Left lung (tissue), 10 donors: ENCODE results near the gene TUNAR. TPM values are rescaled to one million over a fixed set of nuclear protein-coding genes. Genes with fewer than 3 reads are reported as not detected.

Experiments used
- ATAC-seq: fragments of 200-7000 bp; cut with Tn5 transposase; one replicate; pipeline ENCODE4 v1.9.1; 2020; ENCODE audit warnings: moderate library complexity
- DNase-seq, 4 donors: peaks; one replicate each; pipeline ENCODE4 v3.0.0-alpha.2; 2013 to 2020
- H3K27ac ChIP-seq, 2 donors: fragments of 200-600 bp; sonication (generic) in 1 of 2; one replicate each; pipeline versions ENCODE4 v1.5.0 to v1.8.0; 2020 to 2021
- H3K27me3 ChIP-seq, 2 donors: fragments of 200-600 bp; sonication (generic) in 1 of 2; one replicate each; pipeline versions ENCODE4 v1.5.0 to v1.8.0; 2020 to 2021
- H3K36me3 ChIP-seq, 2 donors: fragments of 200-600 bp; sonication (generic) in 1 of 2; one replicate each; pipeline versions ENCODE4 v1.5.0 to v1.8.0; 2020 to 2021
- H3K4me1 ChIP-seq, 2 donors: fragments of 200-600 bp; one replicate each; pipeline ENCODE4 v1.8.0; 2021
- H3K4me3 ChIP-seq, 2 donors: fragments of 200-600 bp; sonication (generic) in 1 of 2; one replicate each; pipeline versions ENCODE4 v1.5.0 to v1.8.0; 2020 to 2021; ENCODE audit warnings: mild to moderate bottlenecking in 1 of 2
- H3K9me3 ChIP-seq, 2 donors: fragments of 200-600 bp; sonication (generic) in 1 of 2; one replicate each; pipeline versions ENCODE4 v1.5.0 to v1.8.0; 2020 to 2021
- intact Hi-C, 2 donors: fragments of 100-400 bp; cut with DNase I; formaldehyde crosslinking; loops; one replicate each; pipeline versions ENCODE4 v1.11.2 to v1.14.2; 2022
- polyA plus RNA-seq, 6 donors: library from polyadenylated mRNA; unstranded; fragments of 120-200 nt; gene quantifications; one replicate each; pipeline ENCODE4 v1.2.1, GENCODE V29; 2013; ENCODE audit not compliant: insufficient read length in 6 of 6
- total RNA-seq, 2 donors: library from RNA; stranded (reverse); fragmentation: NEBNext Ultra II Directional; extraction: Animal tissue kit (Norgen Biotek cat#: 25700); gene quantifications; one replicate each; pipeline ENCODE4 v1.2.1, GENCODE V29; 2021
- TF ChIP-seq, protein P1 (sequence below), 2 donors: fragments of 200-600 bp; sonication (generic) in 1 of 2; IDR thresholded peaks; one replicate each; pipeline versions ENCODE4 v1.5.0 to v1.8.0; 2021; ENCODE audit warnings: antibody characterized with exemption in 2 of 2
- donor health status: DM: no; HTN: yes; CAD: no.
- donor health status: DM: no; HTN: no; CAD: no.

Gene TUNAR
- total and polyA plus RNA-seq, 8 donors: 0.12 to 0.30 (median 0.19) TPM; not detected in 4

DNA sequence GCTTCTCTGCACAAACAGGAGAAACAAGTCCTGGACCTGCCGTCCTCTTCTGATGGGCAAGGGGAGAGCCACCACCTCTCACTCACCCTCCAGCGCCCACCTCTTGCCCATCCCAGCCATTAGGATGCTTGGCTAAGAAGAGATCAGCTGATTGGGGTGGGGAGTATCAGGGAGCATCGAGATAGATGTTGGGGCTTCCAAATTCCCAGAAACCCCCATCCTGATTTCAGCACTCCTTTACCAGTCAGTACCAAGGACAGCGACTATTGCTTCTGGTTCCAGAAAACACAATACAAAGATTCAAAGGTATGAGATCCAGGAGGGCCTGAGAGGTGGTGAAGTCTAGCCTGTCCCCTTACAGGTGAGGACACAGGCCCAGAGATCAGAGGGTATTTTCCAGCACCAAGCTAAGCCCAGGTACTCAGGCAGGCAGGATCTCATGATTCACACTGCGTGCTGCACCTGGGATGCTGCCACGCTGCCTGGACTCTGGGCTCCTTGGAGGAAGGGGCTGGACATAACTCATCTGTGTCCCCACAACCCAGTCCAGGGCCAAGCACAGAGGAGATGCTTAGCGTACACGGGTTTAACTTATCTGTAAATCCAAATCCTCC is 76.6 kb downstream of the TUNAR start:
- no peak overlapping the region for H3K27ac ChIP-seq
- ATAC-seq (no peak), DNase-seq (peak in 2 of 4 donors; percentile 6 to 8)
- H3K36me3 ChIP-seq: no peaks in the 10 kb centered on the region
- H3K9me3 ChIP-seq: no peaks in the 10 kb centered on the region
- intact Hi-C loops: no loop called here
- no peak overlapping the region for H3K4me3 ChIP-seq
- peaks cover 0 to 15% of the 10 kb centered on the region in 2 donors for H3K27me3 ChIP-seq
- H3K4me1 ChIP-seq: no peaks in the 10 kb centered on the region
- TF ChIP-seq, protein P1, sequence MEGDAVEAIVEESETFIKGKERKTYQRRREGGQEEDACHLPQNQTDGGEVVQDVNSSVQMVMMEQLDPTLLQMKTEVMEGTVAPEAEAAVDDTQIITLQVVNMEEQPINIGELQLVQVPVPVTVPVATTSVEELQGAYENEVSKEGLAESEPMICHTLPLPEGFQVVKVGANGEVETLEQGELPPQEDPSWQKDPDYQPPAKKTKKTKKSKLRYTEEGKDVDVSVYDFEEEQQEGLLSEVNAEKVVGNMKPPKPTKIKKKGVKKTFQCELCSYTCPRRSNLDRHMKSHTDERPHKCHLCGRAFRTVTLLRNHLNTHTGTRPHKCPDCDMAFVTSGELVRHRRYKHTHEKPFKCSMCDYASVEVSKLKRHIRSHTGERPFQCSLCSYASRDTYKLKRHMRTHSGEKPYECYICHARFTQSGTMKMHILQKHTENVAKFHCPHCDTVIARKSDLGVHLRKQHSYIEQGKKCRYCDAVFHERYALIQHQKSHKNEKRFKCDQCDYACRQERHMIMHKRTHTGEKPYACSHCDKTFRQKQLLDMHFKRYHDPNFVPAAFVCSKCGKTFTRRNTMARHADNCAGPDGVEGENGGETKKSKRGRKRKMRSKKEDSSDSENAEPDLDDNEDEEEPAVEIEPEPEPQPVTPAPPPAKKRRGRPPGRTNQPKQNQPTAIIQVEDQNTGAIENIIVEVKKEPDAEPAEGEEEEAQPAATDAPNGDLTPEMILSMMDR (IDR thresholded peaks at IDR 0.05): no peak

DNA sequence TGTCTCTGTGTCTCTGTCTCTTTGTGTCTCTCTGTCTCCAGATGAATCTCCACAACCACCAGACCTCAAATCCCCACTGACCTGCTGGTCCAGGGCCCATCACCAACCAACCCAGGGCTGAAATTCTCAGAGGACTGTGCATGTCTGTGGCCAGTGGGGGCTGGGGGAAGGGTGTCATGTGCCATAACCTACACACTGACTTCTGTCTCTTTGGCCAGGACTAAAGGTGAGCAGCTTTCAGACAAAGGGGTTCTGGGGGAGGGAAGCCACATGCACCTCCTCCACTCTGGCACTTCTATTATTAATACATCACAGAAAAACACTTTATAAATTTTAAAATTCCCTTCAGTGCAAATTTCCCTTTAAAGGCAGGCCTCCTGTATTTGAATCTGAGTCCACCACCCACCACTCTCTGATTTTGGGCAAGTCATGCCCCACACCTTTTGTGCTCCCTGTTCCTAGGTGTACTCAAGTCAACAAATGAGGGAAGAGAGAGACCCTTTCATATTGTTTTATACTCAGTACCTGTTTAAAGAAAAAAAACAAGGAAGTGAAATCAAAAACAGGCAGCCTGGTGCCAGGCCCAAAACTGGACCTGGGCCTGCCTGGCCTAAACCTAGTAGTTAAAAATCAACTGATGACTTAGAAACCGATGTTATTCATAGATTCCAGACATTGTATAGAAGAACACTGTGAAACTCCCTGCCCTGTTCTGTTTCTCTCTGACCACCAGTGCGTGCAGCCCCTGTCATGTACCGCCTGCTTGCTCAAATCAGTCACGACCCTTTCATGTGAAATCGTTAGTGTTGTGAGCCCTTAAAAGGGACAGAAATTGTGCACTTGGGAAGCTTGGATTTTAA is 80.2 kb downstream of the TUNAR start:
- ATAC-seq (no peak), DNase-seq (no peak)
- Histone ChIP-seq H3K9me3 (no peaks in the 10 kb centered on the region), H3K4me1 (no peaks in the 10 kb centered on the region), H3K4me3 (no peak overlapping the region), H3K27me3 (peaks cover 0 to 9% of the 10 kb centered on the region in 2 donors), H3K36me3 (no peaks in the 10 kb centered on the region), H3K27ac (no peak overlapping the region)
- intact Hi-C loops: no loop called here
- TF ChIP-seq, protein P1 (IDR thresholded peaks at IDR 0.05): no peak

DNA sequence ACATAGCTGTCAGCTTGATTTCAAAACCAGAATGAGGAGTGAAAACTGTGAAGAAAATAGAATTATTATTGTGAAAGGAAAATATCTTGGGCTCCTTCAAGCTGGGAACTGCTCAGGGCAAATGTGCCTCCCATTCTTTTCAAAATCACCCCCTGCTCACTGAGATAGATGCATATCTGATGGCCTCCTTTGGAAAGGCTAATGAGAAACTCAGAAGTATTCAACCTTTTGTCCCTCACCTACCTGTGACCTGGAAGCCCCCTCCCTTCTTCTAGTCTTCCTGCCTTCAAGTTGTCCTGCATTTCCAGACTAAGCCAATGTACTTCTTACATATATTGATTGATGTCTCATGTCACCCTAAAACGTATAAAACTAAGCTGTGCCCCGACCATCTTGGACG is 81.5 kb downstream of the TUNAR start:
- intact Hi-C loops: no loop called here
- Histone ChIP-seq H3K27me3 (peaks cover 0 to 4% of the 10 kb centered on the region in 2 donors), H3K4me3 (no peak overlapping the region), H3K36me3 (no peaks in the 10 kb centered on the region), H3K9me3 (no peaks in the 10 kb centered on the region), H3K4me1 (no peaks in the 10 kb centered on the region), H3K27ac (no peak overlapping the region)
- DNase-seq: no peak
- no peak for ATAC-seq
- TF ChIP-seq, protein P1 (IDR thresholded peaks at IDR 0.05): no peak

DNA sequence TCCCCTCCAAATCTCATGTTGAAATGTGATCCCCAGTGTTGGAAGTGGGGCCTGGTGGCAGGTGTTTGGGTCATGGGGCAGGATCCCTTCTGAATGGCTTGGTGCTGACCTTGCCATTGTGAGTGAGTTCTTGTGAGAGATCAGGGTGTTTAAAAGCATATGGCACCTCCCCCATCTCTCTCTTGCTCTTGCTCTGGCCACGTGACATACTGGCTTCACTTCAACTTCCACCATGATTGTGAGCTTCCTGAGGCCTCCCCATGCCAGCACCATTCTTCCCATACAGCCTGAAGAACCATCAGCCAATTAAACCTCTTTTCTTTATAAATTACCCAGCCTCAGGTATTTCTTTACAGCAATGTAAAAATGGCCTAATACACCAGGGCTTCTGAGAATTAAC is 82.7 kb downstream of the TUNAR start:
- Histone ChIP-seq H3K27ac (no peak overlapping the region), H3K27me3 (no peaks in the 10 kb centered on the region), H3K4me1 (no peaks in the 10 kb centered on the region), H3K36me3 (no peaks in the 10 kb centered on the region), H3K9me3 (no peaks in the 10 kb centered on the region), H3K4me3 (no peak overlapping the region)
- intact Hi-C loops: no loop called here
- DNase-seq (no peak), ATAC-seq (no peak)
- TF ChIP-seq, protein P1 (IDR thresholded peaks at IDR 0.05): no peak

DNA sequence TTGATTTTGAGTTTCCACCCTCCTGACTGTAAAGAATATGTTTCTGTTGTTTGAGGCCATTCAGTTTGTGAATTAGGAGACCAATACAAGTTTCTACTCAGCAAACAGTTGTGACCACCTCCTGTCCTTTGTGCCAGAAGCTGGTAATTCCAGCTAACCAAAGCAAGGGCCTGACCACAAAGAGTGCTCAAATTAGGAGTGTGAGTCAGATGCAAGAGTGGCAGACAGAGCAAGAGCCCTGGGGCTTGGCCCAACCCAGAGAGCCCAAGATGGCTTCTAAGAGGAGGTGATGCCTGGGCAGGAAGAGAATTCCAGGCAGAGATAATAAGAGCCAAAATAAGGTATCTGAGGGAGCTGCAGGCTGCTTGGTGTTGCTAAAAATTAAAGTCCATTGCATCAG is 84.8 kb downstream of the TUNAR start:
- Histone ChIP-seq H3K9me3 (peaks cover 0 to 4% of the 10 kb centered on the region in 2 donors), H3K27ac (no peak overlapping the region), H3K4me1 (no peaks in the 10 kb centered on the region), H3K27me3 (no peaks in the 10 kb centered on the region), H3K4me3 (no peak overlapping the region), H3K36me3 (no peaks in the 10 kb centered on the region)
- DNase-seq (no peak), ATAC-seq (no peak)
- TF ChIP-seq, protein P1 (IDR thresholded peaks at IDR 0.05): no peak
- intact Hi-C loops: no loop called here
